K562 treated with DMSO at 1 percent for 12 hours (cell line): Measurements from ENCODE around the gene GSDME. TPM values are rescaled to one million over a fixed set of nuclear protein-coding genes. Genes with fewer than 3 reads are reported as not detected.

ENCODE experiments used
- total RNA-seq: library from RNA; unstranded; fragments of 300-600 nt; gene quantifications from 2 replicates; pipeline ENCODE4 v1.2.3, GENCODE V29; 2022; ENCODE audit not compliant: insufficient read depth

GSDME gene
- 5.6 and 11.4 TPM in 2 replicates for total RNA-seq

DNA sequence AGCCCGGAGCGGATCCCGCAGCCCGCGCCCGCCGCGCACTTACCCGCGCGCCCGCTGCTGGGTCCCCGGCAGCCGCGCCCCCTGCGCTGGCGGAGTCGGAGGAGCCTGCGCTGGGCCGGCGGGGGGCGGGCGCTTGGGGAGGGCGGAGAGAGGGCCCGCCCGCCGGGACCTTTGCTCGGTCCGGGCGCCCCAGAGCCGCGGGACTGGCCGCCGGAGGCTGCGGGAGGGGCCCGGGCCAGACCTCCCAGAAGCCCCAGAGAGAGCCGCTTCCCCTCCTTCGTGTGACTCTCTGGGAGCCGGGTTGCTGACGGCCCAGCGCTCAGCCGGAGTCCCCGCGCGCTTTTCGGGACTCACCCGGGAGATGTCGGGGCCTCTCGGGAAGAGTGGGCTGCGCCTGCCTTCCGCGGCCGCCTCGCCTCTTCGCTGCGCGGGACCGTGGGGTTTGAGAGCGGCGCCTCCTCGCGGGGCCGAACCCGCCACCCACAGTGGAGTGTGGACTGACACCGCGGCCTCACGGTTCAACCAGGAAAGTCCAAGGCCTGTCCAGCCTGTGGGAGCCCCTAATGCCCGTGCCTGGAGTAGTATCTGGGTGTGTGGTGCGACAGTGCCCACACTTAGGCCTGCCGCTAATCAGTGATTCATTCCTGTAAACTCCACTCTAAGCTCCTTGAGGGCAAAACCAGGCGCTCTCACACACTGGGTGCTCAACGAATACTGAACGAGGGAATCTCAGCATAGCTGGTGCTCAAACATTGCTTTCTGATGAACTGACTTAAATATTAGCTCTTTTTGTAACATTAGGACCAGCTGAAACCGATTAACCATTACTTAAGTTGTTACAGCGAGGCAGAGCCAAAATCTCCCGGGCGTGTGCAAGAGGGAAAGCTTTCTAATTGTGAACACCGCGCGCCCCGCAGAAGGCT is at the start of gene GSDME:
Gene GSDME (minus strand): TSS at position 112 of the 923 bp plus-strand sequence. CDS start 7,690 bp downstream, outside the sequence.

Other genes starting within 250 kb of the GSDME start
- gene PALS2, start 184.0 kb downstream of the GSDME start, total RNA-seq: 3.4 and 6.8 TPM in 2 replicates
- gene OSBPL3, start 222.7 kb upstream of the GSDME start, total RNA-seq: 2.3 and 21.3 TPM in 2 replicates